ENCODE results near the gene KLK14.

Gene KLK14

GRCh38 chr19:51108066-51108804, 25.5 kb upstream of the KLK14 start, which contains the start of gene CTU1:
TSS of gene CTU1 (minus strand) at chr19:51108409. CDS start at chr19:51104569, 3,840 bp downstream.
- H3K27ac ChIP-seq, result peak within 1 kb of the TSS; percentile 66

DNA sequence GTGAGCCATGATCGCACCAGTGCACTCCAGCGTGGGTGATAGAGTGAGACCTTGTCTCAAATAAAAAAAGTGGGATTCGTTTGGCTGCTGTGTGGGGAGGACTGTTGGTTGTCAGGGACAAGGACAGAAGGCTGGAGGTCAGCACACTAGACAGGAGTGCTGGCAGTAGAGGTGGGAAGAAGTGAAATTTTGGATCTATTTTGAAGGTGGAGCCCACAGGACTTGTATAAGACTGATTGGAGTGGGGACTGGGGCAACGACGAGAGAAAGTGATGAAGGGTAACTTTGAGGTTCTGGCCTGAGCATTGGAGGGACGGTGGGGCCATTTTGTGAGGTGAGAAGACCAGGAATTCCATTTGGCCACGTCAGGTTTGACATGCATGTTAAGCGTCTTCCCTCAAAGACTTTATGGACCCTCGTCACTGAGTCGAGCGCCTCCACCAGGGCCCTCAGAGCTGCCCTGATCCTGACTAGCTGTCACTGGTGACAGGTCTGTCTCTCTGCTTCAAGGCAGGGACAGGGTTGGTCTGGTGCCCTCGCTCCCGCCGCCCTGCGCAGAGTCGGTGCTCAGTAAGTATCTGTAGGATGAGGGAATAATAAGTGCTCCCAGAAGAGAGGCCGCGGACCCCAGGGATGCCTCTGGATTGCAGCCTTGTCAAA, 24.8 kb upstream of the KLK14 start:
- peak overlapping the region; percentile 66 for H3K27ac ChIP-seq
- no peak for TF ChIP-seq ZFX (IDR thresholded peaks at IDR 0.05)
- no peak for TF ChIP-seq CTCF (conservative IDR thresholded peaks at IDR 0.05)

More at GRCh38 chr19:51108066-51108804, 25.5 kb upstream of the KLK14 start, which contains the start of gene CTU1:
- no peak for TF ChIP-seq CTCF (conservative IDR thresholded peaks at IDR 0.05)
- TF ChIP-seq ZFX (IDR thresholded peaks at IDR 0.05), result peak; percentile 94

DNA sequence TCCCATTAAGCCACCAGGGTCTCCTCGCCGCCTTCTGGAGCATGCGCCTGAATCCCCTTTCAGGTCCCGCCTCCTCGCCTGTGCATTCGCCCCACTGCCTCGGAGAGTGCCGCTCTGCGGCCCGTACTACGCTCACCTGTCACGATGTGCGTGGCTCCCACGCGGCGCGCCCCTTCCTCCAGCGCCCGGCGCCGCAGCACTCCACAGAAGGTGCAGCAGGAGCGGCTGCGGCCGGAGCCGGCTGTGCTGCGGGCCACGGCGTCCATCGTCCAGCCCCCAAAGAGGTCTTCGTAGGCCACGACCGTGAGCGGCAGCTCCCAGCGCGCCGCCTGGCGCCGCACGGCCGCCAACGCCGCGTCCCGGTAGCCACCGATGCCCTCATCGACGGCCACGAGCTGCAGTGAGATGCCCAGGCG, 21.2 kb upstream of the KLK14 start:
- TF ChIP-seq ZFX (IDR thresholded peaks at IDR 0.05) (no peak), CTCF (conservative IDR thresholded peaks at IDR 0.05) (no peak)
- no peak overlapping the region for H3K27ac ChIP-seq

GRCh38 chr19:51102991-51103390, 20.3 kb upstream of the KLK14 start:
- no peak overlapping the region for H3K27ac ChIP-seq
- TF ChIP-seq CTCF (conservative IDR thresholded peaks at IDR 0.05) (no peak), ZFX (IDR thresholded peaks at IDR 0.05) (no peak)

- TF ChIP-seq ZFX (IDR thresholded peaks at IDR 0.05), result no peak
- TF ChIP-seq CTCF (conservative IDR thresholded peaks at IDR 0.05), result no peak
- H3K27ac ChIP-seq, result no peak overlapping the region; the same call in 1 of the 2 replicates
These were observed 18.6 kb upstream of the KLK14 start for GRCh38 chr19:51101171-51101865.

DNA sequence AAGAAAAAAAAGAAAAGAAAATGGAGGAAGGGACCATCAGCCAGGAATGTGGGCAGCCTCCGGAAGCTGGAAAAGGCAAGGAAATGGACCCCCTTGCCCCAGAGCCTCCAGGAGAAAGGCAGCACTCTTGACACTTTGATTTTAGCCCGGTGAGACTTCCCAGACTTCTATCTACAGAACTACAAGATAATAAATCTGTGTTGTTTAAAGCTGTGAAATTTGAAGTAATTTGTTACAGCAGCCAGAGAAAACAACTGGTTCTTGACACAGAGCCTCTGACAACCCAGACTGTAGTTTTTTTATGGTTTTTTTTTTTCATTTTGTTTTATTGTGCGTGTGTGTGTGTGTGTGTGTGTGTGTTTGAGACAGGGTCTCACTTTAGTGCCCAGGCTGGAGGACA, 17.9 kb upstream of the KLK14 start:
- TF ChIP-seq CTCF (conservative IDR thresholded peaks at IDR 0.05), result no peak
- no peak for TF ChIP-seq ZFX (IDR thresholded peaks at IDR 0.05)
- H3K27ac ChIP-seq, result no peak overlapping the region

- TF ChIP-seq ZFX (IDR thresholded peaks at IDR 0.05), result no peak
- no peak overlapping the region for H3K27ac ChIP-seq
These were observed 16.3 kb upstream of the KLK14 start for GRCh38 chr19:51099047-51099382.

All from C4-2B (cell line).